ENCODE results near the gene ALPK3. TPM values are rescaled to one million over a fixed set of nuclear protein-coding genes. Genes with fewer than 3 reads are reported as not detected.

The ALPK3 gene
- total and polyA plus RNA-seq, 9 of the 15 experiments (the other 6 are each of a cell fraction or from before 2014, with no cell fraction given) = 0.04 to 1.0 (median 0.07) TPM; not detected in 2

- TF ChIP-seq MTA2 (IDR thresholded peaks at IDR 0.05; ENCODE audit: low read depth) = no peak
- no peak for TF ChIP-seq THAP7 (CRISPR knock-in tag; IDR thresholded peaks at IDR 0.05)
- TF ChIP-seq E2F6 (IDR thresholded peaks at IDR 0.05; ENCODE audit: borderline replicate concordance in 1 of 2, extremely low read depth in 1 of 2, insufficient read depth in 1 of 2, insufficient read length in 1 of 2, low read depth in 1 of 2, low read length in 1 of 2, poor library complexity in 1 of 2, severe bottlenecking in 1 of 2) = peak in 1 of 2 experiments; percentile 24
- no peak for TF ChIP-seq MXI1 (IDR thresholded peaks at IDR 0.05; ENCODE audit: low read depth, low read length)
- TF ChIP-seq TEAD4 (IDR thresholded peaks at IDR 0.05; ENCODE audit: low read length) = no peak
- no peak for TF ChIP-seq TEAD4 (CRISPR knock-in tag; IDR thresholded peaks at IDR 0.05; ENCODE audit: borderline replicate concordance)
- no peak for TF ChIP-seq ZNF175 (CRISPR knock-in tag; IDR thresholded peaks at IDR 0.05; ENCODE audit: low read depth)
- TF ChIP-seq, protein P1, sequence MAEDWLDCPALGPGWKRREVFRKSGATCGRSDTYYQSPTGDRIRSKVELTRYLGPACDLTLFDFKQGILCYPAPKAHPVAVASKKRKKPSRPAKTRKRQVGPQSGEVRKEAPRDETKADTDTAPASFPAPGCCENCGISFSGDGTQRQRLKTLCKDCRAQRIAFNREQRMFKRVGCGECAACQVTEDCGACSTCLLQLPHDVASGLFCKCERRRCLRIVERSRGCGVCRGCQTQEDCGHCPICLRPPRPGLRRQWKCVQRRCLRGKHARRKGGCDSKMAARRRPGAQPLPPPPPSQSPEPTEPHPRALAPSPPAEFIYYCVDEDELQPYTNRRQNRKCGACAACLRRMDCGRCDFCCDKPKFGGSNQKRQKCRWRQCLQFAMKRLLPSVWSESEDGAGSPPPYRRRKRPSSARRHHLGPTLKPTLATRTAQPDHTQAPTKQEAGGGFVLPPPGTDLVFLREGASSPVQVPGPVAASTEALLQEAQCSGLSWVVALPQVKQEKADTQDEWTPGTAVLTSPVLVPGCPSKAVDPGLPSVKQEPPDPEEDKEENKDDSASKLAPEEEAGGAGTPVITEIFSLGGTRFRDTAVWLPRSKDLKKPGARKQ (CRISPR knock-in tag; IDR thresholded peaks at IDR 0.05) = no peak
- no peak for TF ChIP-seq MYC (IDR thresholded peaks at IDR 0.05; ENCODE audit: low read depth, low read length)
- no peak for TF ChIP-seq MYC (CRISPR knock-in tag; IDR thresholded peaks at IDR 0.05; ENCODE audit: borderline replicate concordance, low read depth)
- TF ChIP-seq ESRRB (CRISPR knock-in tag; IDR thresholded peaks at IDR 0.05; ENCODE audit: borderline replicate concordance) = no peak
- no peak for TF ChIP-seq MLX (CRISPR knock-in tag; conservative IDR thresholded peaks at IDR 0.05)
- TF ChIP-seq CREB5 (CRISPR knock-in tag; IDR thresholded peaks at IDR 0.05) = no peak
- TF ChIP-seq ZC3H11A (IDR thresholded peaks at IDR 0.05; ENCODE audit: low read depth, low read length) = no peak
- TF ChIP-seq, protein P2, sequence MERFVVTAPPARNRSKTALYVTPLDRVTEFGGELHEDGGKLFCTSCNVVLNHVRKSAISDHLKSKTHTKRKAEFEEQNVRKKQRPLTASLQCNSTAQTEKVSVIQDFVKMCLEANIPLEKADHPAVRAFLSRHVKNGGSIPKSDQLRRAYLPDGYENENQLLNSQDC (CRISPR knock-in tag; IDR thresholded peaks at IDR 0.05) = no peak
- TF ChIP-seq ZNF592 (IDR thresholded peaks at IDR 0.05) = no peak
These were observed 97.9 kb downstream of the ALPK3 start (continued) for GRCh38 chr15:84914909-84915605.

Data from K562 (cell line).